HepG2 (cell line): ENCODE results near the gene SNAPC4. TPM values are rescaled to one million over a fixed set of nuclear protein-coding genes. Genes with fewer than 3 reads are reported as not detected.

ENCODE experiments used
- ATAC-seq: fragments of 200-7000 bp; cut with Tn5 transposase; 3 replicates; pipeline ENCODE4 v1.9.1; 2020; ENCODE audit warnings: mild to moderate bottlenecking, moderate library complexity
- BruUV-seq: library from RNA; stranded (reverse); fragments of 400-500 nt; replicated peaks from 2 replicates; lab custom pipeline; 2021; lab: Mats Ljungman, UMichigan
- CTCF ChIA-PET: fragments of 300-600 bp; formaldehyde crosslinking; extraction: SDS; loops from one replicate; lab custom pipeline; 2021; ENCODE audit warnings: low total read pairs, inconsistent platforms, low intra/inter-chr PET ratio; lab: Yijun Ruan, JAX
- POLR2A ChIA-PET: fragments of 350-600 bp; sonication (Branson Sonifier 250); formaldehyde crosslinking; loops from one replicate; lab custom pipeline; 2020; ENCODE audit warnings: antibody characterized with exemption, inconsistent platforms; lab: Yijun Ruan, JAX
- DNase-seq: peaks from one replicate; pipeline ENCODE4 v3.0.0-alpha.2; 2015; ENCODE audit warnings: low spot score
- FAIRE-seq: peaks from 3 replicates; lab custom pipeline; 2011; peaks lifted over from hg19 to GRCh38; lab: Jason Lieb, UNC
- H2AFZ ChIP-seq: one replicate; pipeline ENCODE4 v1.6.1; 2011; ENCODE audit warnings: low read length, inconsistent platforms
- H3K27ac ChIP-seq: fragments of 300-600 bp; 3 replicates; pipeline ENCODE4 v1.8.0; 2011; ENCODE audit warnings: mixed run types, mild to moderate bottlenecking, mixed read lengths, low read length, inconsistent platforms; ENCODE audit not compliant: insufficient read depth; ENCODE audit errors: extremely low read length
- H3K27me3 ChIP-seq, 2 experiments: fragments of 200-600 bp in 1 of 2; 2 replicates in 1 of 2; 3 replicates in 1 of 2; pipeline versions ENCODE4 v1.6.0 to v1.8.0; 2011; ENCODE audit warnings: low read length in 2 of 2, mild to moderate bottlenecking in 2 of 2, moderate library complexity in 2 of 2, inconsistent platforms in 1 of 2; ENCODE audit not compliant: insufficient read depth in 2 of 2, control insufficient read depth in 1 of 2
- H3K36me3 ChIP-seq, 2 experiments: fragments of 200-600 bp in 1 of 2; replicated peaks in 1 of 2; 2 replicates in 1 of 2; 3 replicates in 1 of 2; pipeline versions ENCODE4 v1.5.1 to v1.8.0; 2011; ENCODE audit warnings: low read length in 2 of 2, inconsistent platforms in 1 of 2; ENCODE audit not compliant: insufficient read depth in 2 of 2, control insufficient read depth in 1 of 2
- H3K4me1 ChIP-seq: 2 replicates; pipeline ENCODE4 v1.5.1; 2012; ENCODE audit warnings: low read length, inconsistent platforms; ENCODE audit not compliant: insufficient read depth
- H3K4me2 ChIP-seq: 2 replicates; pipeline ENCODE4 v1.6.0; 2011; ENCODE audit warnings: low read depth, low read length, inconsistent platforms
- H3K4me3 ChIP-seq, 3 experiments: fragments of 200-600 bp in 1 of 3; sonication (generic), shearing (Covaris generic) in 1 of 3; replicated peaks in 1 of 3; 2 replicates each; pipeline ENCODE4 v1.5.1; 2011 to 2016; ENCODE audit warnings: low read length in 3 of 3, inconsistent platforms in 2 of 3, low read depth in 2 of 3, mild to moderate bottlenecking in 2 of 3, control low read depth in 1 of 3, mixed read lengths in 1 of 3; ENCODE audit not compliant: insufficient read depth in 1 of 3
- H3K79me2 ChIP-seq: one replicate; pipeline ENCODE4 v1.6.1; 2011; ENCODE audit warnings: low read length, inconsistent platforms; ENCODE audit not compliant: insufficient read depth
- H3K9ac ChIP-seq: 2 replicates; pipeline ENCODE4 v1.6.0; 2011; ENCODE audit warnings: mild to moderate bottlenecking, low read depth, low read length, inconsistent platforms; ENCODE audit not compliant: insufficient read depth
- H3K9me3 ChIP-seq: 2 replicates; pipeline ENCODE4 v1.5.1; 2012; ENCODE audit warnings: mild to moderate bottlenecking, low read length
- H4K20me1 ChIP-seq: 2 replicates; pipeline ENCODE4 v1.6.0; 2011; ENCODE audit warnings: inconsistent platforms, mild to moderate bottlenecking, low read length, moderate library complexity; ENCODE audit not compliant: insufficient read depth
- MLX ChIP-seq: IDR thresholded peaks from 2 replicates; pipeline ENCODE4 v1.6.1; 2016
- SRSF9 ChIP-seq: fragments of 200-400 bp; formaldehyde crosslinking; IDR thresholded peaks from 2 replicates; pipeline ENCODE4 v1.6.1; 2018; ENCODE audit warnings: borderline replicate concordance, mild to moderate bottlenecking, low read depth, low read length; ENCODE audit not compliant: insufficient read depth, poor library complexity, severe bottlenecking
- WIZ ChIP-seq: sonication (generic); formaldehyde crosslinking; IDR thresholded peaks from 2 replicates; pipeline ENCODE4 v1.5.1; 2020; ENCODE audit warnings: mild to moderate bottlenecking, missing genetic modification reagents
- ZNF282 ChIP-seq: fragments of 450-650 bp; IDR thresholded peaks from 2 replicates; pipeline ENCODE4 v1.6.1; 2018; ENCODE audit not compliant: partially characterized antibody
- ZNF33B ChIP-seq: sonication (generic); formaldehyde crosslinking; IDR thresholded peaks from 2 replicates; pipeline ENCODE4 v1.5.1; 2020; ENCODE audit warnings: mild to moderate bottlenecking, missing genetic modification reagents
- ZNF512B ChIP-seq: sonication (generic); formaldehyde crosslinking; IDR thresholded peaks from 2 replicates; pipeline ENCODE4 v1.5.1; 2020; ENCODE audit warnings: missing genetic modification reagents, mild to moderate bottlenecking, borderline replicate concordance
- ZNF674 ChIP-seq: sonication (generic); formaldehyde crosslinking; IDR thresholded peaks from 2 replicates; pipeline ENCODE4 v1.5.0; 2020; ENCODE audit warnings: low read depth, mild to moderate bottlenecking, missing genetic modification reagents
- ZSCAN31 ChIP-seq: sonication (generic); formaldehyde crosslinking; IDR thresholded peaks from 2 replicates; pipeline ENCODE4 v1.5.0; 2020; ENCODE audit warnings: low read depth, mild to moderate bottlenecking, missing genetic modification reagents
- WGBS: methylation state at CpG from one replicate; pipeline ENCODE4 v1.1.6; 2017; ENCODE audit warnings: low lambda C conversion rate; 5-methylcytosine and 5-hydroxymethylcytosine counted together
- in situ Hi-C: cut with HindIII; loops from 2 replicates; pipeline ENCODE4 v1.10.0; 2017; ENCODE audit warnings: low pct_unique_long_range_greater_than_20kb; ENCODE audit not compliant: extremely low pct_ligation_motif_present
- intact Hi-C: fragments of 100-400 bp; cut with micrococcal nuclease; formaldehyde crosslinking; loops from one replicate; pipeline ENCODE4 v1.10.0; 2022; ENCODE audit not compliant: unreplicated experiment
- polyA plus RNA-seq, 8 experiments: library from polyadenylated mRNA; depleted of rRNA in 3 of 8; stranded (reverse) in 7 of 8; unstranded in 1 of 8; fragments of >200 nt; fragmentation: Illumina TruSeq in 4 of 8; extraction: Trizol in 4 of 8; gene quantifications; 2 replicates each; pipeline versions ENCODE4 v1.2.1 to v1.2.3, GENCODE V29; 2011 to 2016; ENCODE audit warnings: low read depth in 4 of 8, missing spikeins in 1 of 8, mixed read lengths in 1 of 8; ENCODE audit not compliant: insufficient read depth in 1 of 8
- total RNA-seq, 5 experiments: library from RNA; depleted of rRNA; stranded (reverse); fragments of >200 nt; fragmentation: Illumina TruSeq; extraction: Trizol; gene quantifications; 2 replicates each; pipeline ENCODE4 v1.2.3, GENCODE V29; 2016; ENCODE audit warnings: low read depth in 1 of 5
- TF ChIP-seq, protein P1 (sequence below): sonication (generic); formaldehyde crosslinking; IDR thresholded peaks from 2 replicates; pipeline ENCODE4 v1.4.0; 2020; ENCODE audit warnings: missing genetic modification reagents, borderline replicate concordance

Gene SNAPC4
- total and polyA plus RNA-seq, 2 of the 13 experiments (the other 11 are each of a cell fraction or from before 2014, with no cell fraction given): 2.0 to 6.0 TPM

DNA sequence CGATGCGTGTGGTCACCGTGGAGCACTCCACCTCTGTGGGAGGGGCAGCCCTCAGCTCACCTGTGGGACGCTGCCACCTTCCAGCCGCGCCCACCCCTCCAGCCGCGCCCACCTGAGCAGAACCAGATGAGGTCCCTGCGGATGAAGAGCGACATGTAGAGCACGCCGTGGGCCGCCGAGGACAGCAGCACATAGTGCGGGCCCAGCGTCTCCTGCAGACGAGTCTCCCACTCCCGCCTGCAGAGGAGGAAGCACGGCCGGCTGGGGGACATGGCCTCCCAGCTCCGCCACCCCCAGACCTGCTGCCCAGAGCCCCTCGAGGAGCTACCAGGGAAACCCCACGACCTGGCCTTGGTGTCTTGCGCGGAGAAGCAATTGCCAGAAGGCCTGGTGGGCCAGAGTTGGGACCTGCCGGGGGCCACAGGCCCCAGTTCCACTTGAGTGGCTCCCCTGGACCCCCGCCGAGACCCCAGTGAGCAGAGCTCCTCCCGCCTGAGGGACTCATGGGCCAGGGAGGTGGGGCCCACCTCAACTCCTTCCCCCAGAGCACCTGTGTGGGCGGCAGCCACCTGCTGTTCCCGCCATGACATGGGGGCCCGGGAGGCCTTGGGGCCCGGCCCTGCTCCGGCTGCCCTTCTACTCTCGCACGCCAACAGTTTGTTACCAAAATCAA lies 33.2 kb upstream of the SNAPC4 start:
- Histone ChIP-seq H3K9me3 (no peaks in the 10 kb centered on the region), H3K36me3 (peaks cover 4 to 6% of the 10 kb centered on the region in 2 experiments; a peak in 2 of 5 replicates), H3K4me1 (peaks cover 19% of the 10 kb centered on the region), H3K27ac (no peak overlapping the region), H3K79me2 (peaks cover 17% of the 10 kb centered on the region), H3K4me2 (no peak overlapping the region), H2AFZ (no peak overlapping the region), H3K4me3 (no peak overlapping the region), H3K27me3 (no peaks in the 10 kb centered on the region), H3K9ac (no peak overlapping the region), H4K20me1 (peaks cover 6% of the 10 kb centered on the region; the same call in 1 of the 2 replicates)
- 99% methylated on average over 11 of the region's 36 CpGs for WGBS
- POLR2A ChIA-PET: no interaction called here
- in situ Hi-C loops (no loop called here), intact Hi-C loops (no loop called here)
- no peak for ATAC-seq
- no TSS peak for BruUV-seq
- no peak for FAIRE-seq
- CTCF ChIA-PET: no interaction called here
- DNase-seq: no peak
- TF ChIP-seq SRSF9: no peak

DNA sequence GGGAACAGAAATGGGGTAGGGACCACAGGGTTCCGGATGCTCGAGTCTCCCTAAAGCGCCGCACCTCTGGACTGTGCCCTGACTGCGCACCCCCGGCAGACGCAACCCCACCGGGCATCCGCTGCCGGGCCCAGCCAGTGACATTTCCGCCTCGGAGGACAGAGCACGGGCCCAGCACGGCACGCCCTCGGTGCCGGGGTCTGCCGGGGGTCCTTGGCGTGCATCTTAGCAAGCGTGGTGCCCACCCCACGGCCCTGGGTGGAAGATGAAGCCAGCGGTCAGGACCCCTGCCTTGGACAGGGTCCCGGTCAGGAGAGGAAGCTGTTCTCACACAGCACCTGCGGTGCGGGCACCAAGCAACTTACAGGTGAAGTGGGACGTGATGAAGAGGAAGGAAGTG lies 32.6 kb upstream of the SNAPC4 start:
- peaks cover 4 to 6% of the 10 kb centered on the region in 2 experiments; a peak in 2 of 5 replicates for H3K36me3 ChIP-seq
- ChIA-PET CTCF (no interaction called here), POLR2A (no interaction called here)
- H3K4me3 ChIP-seq: no peak overlapping the region
- DNase-seq: no peak
- peaks cover 5% of the 10 kb centered on the region; the same call in 1 of the 2 replicates for H4K20me1 ChIP-seq
- no peak for FAIRE-seq
- intact Hi-C loops (no loop called here), in situ Hi-C loops (no loop called here)
- H3K79me2 ChIP-seq: peaks cover 11% of the 10 kb centered on the region
- H3K27me3 ChIP-seq: no peaks in the 10 kb centered on the region
- no peak overlapping the region for H3K9ac ChIP-seq
- peaks cover 14% of the 10 kb centered on the region for H3K4me1 ChIP-seq
- no peak overlapping the region for H3K27ac ChIP-seq
- BruUV-seq: no TSS peak
- H2AFZ ChIP-seq: no peak overlapping the region
- 94% methylated on average over 7 of the region's 26 CpGs for WGBS
- H3K4me2 ChIP-seq: no peak overlapping the region
- H3K9me3 ChIP-seq: no peaks in the 10 kb centered on the region
- no peak for ATAC-seq
- TF ChIP-seq ZNF674 (CRISPR knock-in tag): no peak
- no peak for TF ChIP-seq ZNF512B
- no peak for TF ChIP-seq MLX (CRISPR knock-in tag)
- TF ChIP-seq, protein P1, sequence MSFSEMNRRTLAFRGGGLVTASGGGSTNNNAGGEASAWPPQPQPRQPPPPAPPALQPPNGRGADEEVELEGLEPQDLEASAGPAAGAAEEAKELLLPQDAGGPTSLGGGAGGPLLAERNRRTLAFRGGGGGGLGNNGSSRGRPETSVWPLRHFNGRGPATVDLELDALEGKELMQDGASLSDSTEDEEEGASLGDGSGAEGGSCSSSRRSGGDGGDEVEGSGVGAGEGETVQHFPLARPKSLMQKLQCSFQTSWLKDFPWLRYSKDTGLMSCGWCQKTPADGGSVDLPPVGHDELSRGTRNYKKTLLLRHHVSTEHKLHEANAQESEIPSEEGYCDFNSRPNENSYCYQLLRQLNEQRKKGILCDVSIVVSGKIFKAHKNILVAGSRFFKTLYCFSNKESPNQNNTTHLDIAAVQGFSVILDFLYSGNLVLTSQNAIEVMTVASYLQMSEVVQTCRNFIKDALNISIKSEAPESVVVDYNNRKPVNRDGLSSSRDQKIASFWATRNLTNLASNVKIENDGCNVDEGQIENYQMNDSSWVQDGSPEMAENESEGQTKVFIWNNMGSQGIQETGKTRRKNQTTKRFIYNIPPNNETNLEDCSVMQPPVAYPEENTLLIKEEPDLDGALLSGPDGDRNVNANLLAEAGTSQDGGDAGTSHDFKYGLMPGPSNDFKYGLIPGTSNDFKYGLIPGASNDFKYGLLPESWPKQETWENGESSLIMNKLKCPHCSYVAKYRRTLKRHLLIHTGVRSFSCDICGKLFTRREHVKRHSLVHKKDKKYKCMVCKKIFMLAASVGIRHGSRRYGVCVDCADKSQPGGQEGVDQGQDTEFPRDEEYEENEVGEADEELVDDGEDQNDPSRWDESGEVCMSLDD: no peak
- no peak for TF ChIP-seq ZNF282
- no peak for TF ChIP-seq ZNF33B (CRISPR knock-in tag)
- no peak for TF ChIP-seq WIZ (CRISPR knock-in tag)
- no peak for TF ChIP-seq ZSCAN31
